K562 (cell line): ENCODE data around the gene CAPN2. TPM values are rescaled to one million over a fixed set of nuclear protein-coding genes. Genes with fewer than 3 reads are reported as not detected.

ENCODE experiments used
- CCNT2 ChIP-seq: IDR thresholded peaks from 2 replicates; pipeline ENCODE4 v1.6.1; 2011; ENCODE audit warnings: borderline replicate concordance, low read depth, mild to moderate bottlenecking, moderate library complexity, mixed read lengths, low read length; ENCODE audit not compliant: insufficient read length; ENCODE audit errors: extremely low read depth
- CEBPB ChIP-seq: fragments of 450-650 bp; IDR thresholded peaks from 2 replicates; pipeline ENCODE4 v1.6.1; 2016; ENCODE audit warnings: missing genetic modification characterization, missing compliant biosample characterization
- CEBPG ChIP-seq, 3 experiments: fragments of 200-800 bp in 1 of 3; sonication (Bioruptor generic) in 1 of 3; sonication (generic) in 1 of 3; formaldehyde crosslinking in 1 of 3; IDR thresholded peaks in 2 of 3; conservative IDR thresholded peaks in 1 of 3; 2 replicates each; pipeline versions ENCODE4 v1.6.1 to v1.8.0; 2016 to 2022; ENCODE audit warnings: missing compliant biosample characterization in 2 of 3, missing genetic modification characterization in 2 of 3, mild to moderate bottlenecking in 1 of 3, missing genetic modification reagents in 1 of 3
- CHD1 ChIP-seq: fragments of 200-600 bp; sonication (generic); IDR thresholded peaks from one replicate; pipeline ENCODE4 v1.6.1; 2012; ENCODE audit warnings: mild to moderate bottlenecking, moderate library complexity, low read length, inconsistent platforms
- FOSL1 ChIP-seq: fragments of 200-800 bp; sonication (Bioruptor generic); conservative IDR thresholded peaks from 2 replicates; pipeline ENCODE4 v1.6.1; 2016; ENCODE audit warnings: missing genetic modification characterization, missing compliant biosample characterization
- FOXM1 ChIP-seq, 2 experiments: fragments of 450-650 bp in 1 of 2; sonication (generic) in 1 of 2; formaldehyde crosslinking in 1 of 2; IDR thresholded peaks; 2 replicates each; pipeline versions ENCODE4 v1.6.1 to v1.9.0; 2017 to 2022; ENCODE audit warnings: low read depth in 2 of 2, mild to moderate bottlenecking in 2 of 2, missing genetic modification reagents in 1 of 2, moderate library complexity in 1 of 2
- HDAC8 ChIP-seq: fragments of 450-650 bp; IDR thresholded peaks from 2 replicates; pipeline ENCODE4 v1.6.1; 2016; ENCODE audit warnings: mild to moderate bottlenecking, missing genetic modification characterization, moderate library complexity, missing compliant biosample characterization
- JUN ChIP-seq, 2 experiments: sonication (generic) in 1 of 2; formaldehyde crosslinking in 1 of 2; IDR thresholded peaks; 2 replicates each; pipeline versions ENCODE4 v1.6.1 to v1.8.0; 2012 to 2022; ENCODE audit warnings: borderline replicate concordance in 2 of 2, mild to moderate bottlenecking in 2 of 2, improper control_type of control experiment in 1 of 2, low read depth in 1 of 2, low read length in 1 of 2, missing genetic modification reagents in 1 of 2
- NFIX ChIP-seq: fragments of 250-450 bp; sonication (Bioruptor Pico); IDR thresholded peaks from 2 replicates; pipeline ENCODE4 v1.4.0; 2020; ENCODE audit warnings: low read depth, mild to moderate bottlenecking, moderate library complexity
- RHOXF2B ChIP-seq: fragments of 250-450 bp; sonication (Bioruptor Pico); conservative IDR thresholded peaks from 2 replicates; pipeline ENCODE4 v1.5.1; 2021
- STAT5B ChIP-seq: fragments of 250-450 bp; sonication (Bioruptor Pico); IDR thresholded peaks from 2 replicates; pipeline ENCODE4 v1.8.0; 2021; ENCODE audit warnings: mild to moderate bottlenecking, inconsistent platforms
- U2AF2 ChIP-seq: fragments of 200-400 bp; formaldehyde crosslinking; optimal IDR thresholded peaks from 2 replicates; pipeline ENCODE3; 2017; ENCODE audit warnings: low read depth, mild to moderate bottlenecking, low read length
- ZBED1 ChIP-seq: IDR thresholded peaks from 2 replicates; pipeline ENCODE4 v1.6.1; 2014
- ZFPM2 ChIP-seq: fragments of 250-450 bp; sonication (Bioruptor Pico); IDR thresholded peaks from 2 replicates; pipeline ENCODE4 v1.5.1; 2022; ENCODE audit warnings: mild to moderate bottlenecking
- ZNF699 ChIP-seq: fragments of 250-450 bp; sonication (Bioruptor Pico); IDR thresholded peaks from 2 replicates; pipeline ENCODE4 v1.8.0; 2021; ENCODE audit warnings: mild to moderate bottlenecking, moderate library complexity; ENCODE audit not compliant: insufficient replicate concordance
- ZNF764 ChIP-seq: fragments of 250-450 bp; sonication (Bioruptor Pico); IDR thresholded peaks from 2 replicates; pipeline ENCODE4 v1.4.0; 2020; ENCODE audit warnings: low read depth, mild to moderate bottlenecking, moderate library complexity
- polyA plus RNA-seq, 8 experiments: library from polyadenylated mRNA; depleted of rRNA in 4 of 8; stranded (reverse) in 5 of 8; unstranded in 3 of 8; fragments of >200 nt; fragmentation: Nextera tagmentation in 2 of 8; fragmentation: Illumina TruSeq in 1 of 8; extraction: Ambion mirVana in 2 of 8; extraction: Trizol in 1 of 8; gene quantifications; 2 replicates each; pipeline versions ENCODE4 v1.2.1 to v1.2.3, GENCODE V29; 2011 to 2014; ENCODE audit warnings: inconsistent platforms in 1 of 8, missing spikeins in 1 of 8
- total RNA-seq, 7 experiments: library from RNA; depleted of rRNA in 6 of 7; stranded (reverse); fragments of >200 nt in 6 of 7; fragmentation: Illumina TruSeq in 2 of 7; extraction: Trizol in 2 of 7; gene quantifications; 2 replicates each; pipeline versions ENCODE4 v1.2.1 to v1.2.3, GENCODE V29; 2011 to 2021; ENCODE audit warnings: low replicate concordance in 1 of 7
- TF ChIP-seq, protein P1 (sequence below): fragments of 250-450 bp; sonication (Bioruptor Pico); IDR thresholded peaks from 2 replicates; pipeline ENCODE4 v1.9.0; 2021; ENCODE audit warnings: mild to moderate bottlenecking, inconsistent platforms
- TF ChIP-seq, protein P2 (sequence below): IDR thresholded peaks from 2 replicates; pipeline ENCODE4 v1.6.1; 2011; ENCODE audit not compliant: insufficient read length; ENCODE audit errors: extremely low read depth
- TF ChIP-seq, protein P3 (sequence below), 2 experiments: IDR thresholded peaks; 2 replicates each; pipeline ENCODE4 v1.6.1; 2011; ENCODE audit warnings: borderline replicate concordance in 1 of 2, control low read depth in 1 of 2, low read depth in 1 of 2, low read length in 1 of 2, mild to moderate bottlenecking in 1 of 2, mixed read lengths in 1 of 2, moderate library complexity in 1 of 2; ENCODE audit not compliant: insufficient read depth in 1 of 2, insufficient read length in 1 of 2, poor library complexity in 1 of 2, severe bottlenecking in 1 of 2; ENCODE audit errors: extremely low read depth in 1 of 2
- TF ChIP-seq, protein P4 (sequence below): sonication (generic); formaldehyde crosslinking; IDR thresholded peaks from 2 replicates; pipeline ENCODE4 v1.9.0; 2022; ENCODE audit warnings: mild to moderate bottlenecking, missing genetic modification reagents

CAPN2 gene
- total and polyA plus RNA-seq, 9 of the 15 experiments (the other 6 are each of a cell fraction or from before 2014, with no cell fraction given) = 24.6 to 157 (median 101) TPM

DNA sequence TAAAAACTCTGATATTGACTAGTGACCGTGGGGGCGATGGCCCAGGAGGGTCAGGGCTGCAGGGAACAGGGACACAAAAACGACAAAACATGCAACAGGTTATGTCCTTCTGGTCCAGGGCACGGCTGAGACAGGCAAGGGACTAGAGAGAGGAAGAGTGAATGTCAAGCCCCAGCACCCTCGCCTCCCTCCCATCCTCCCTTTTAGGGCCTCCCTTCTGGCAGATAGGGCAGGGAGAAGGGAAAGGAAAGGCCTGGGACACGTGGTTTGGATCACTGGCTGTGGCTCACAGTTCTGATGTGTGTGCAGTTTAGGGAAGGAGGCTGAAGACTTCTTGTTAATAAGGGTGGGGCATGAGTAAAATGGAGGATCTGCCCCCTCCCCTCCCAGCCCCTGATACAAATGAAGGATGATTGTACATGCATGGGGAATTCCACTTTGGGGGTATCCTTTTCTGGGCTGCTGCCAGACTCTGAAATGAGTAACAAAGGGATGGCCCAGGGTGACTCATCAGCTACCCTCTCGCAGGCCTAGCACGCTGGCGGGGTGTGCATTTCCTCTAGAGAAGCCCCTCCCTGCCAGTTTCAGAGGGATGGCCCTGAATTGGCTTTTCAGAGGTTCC is 14.2 kb downstream of the CAPN2 start (continued):
- TF ChIP-seq, protein P1, sequence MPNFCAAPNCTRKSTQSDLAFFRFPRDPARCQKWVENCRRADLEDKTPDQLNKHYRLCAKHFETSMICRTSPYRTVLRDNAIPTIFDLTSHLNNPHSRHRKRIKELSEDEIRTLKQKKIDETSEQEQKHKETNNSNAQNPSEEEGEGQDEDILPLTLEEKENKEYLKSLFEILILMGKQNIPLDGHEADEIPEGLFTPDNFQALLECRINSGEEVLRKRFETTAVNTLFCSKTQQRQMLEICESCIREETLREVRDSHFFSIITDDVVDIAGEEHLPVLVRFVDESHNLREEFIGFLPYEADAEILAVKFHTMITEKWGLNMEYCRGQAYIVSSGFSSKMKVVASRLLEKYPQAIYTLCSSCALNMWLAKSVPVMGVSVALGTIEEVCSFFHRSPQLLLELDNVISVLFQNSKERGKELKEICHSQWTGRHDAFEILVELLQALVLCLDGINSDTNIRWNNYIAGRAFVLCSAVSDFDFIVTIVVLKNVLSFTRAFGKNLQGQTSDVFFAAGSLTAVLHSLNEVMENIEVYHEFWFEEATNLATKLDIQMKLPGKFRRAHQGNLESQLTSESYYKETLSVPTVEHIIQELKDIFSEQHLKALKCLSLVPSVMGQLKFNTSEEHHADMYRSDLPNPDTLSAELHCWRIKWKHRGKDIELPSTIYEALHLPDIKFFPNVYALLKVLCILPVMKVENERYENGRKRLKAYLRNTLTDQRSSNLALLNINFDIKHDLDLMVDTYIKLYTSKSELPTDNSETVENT (CRISPR knock-in tag) = peak; percentile 7; the same call in 1 of the 2 replicates
- no peak for TF ChIP-seq HDAC8
- peak; percentile 98 for TF ChIP-seq FOSL1 (tag)
- TF ChIP-seq JUN (IDR thresholded peaks at IDR 0.05; ENCODE audit: borderline replicate concordance, low read depth, low read length) = peak; percentile 98
- TF ChIP-seq JUN (CRISPR knock-in tag; IDR thresholded peaks at IDR 0.05; ENCODE audit: borderline replicate concordance) = peak; percentile 94; the same call in 1 of the 2 replicates
- TF ChIP-seq RHOXF2B (CRISPR knock-in tag) = 0 out of 2 replicates have a peak, but pooled peaks have one; percentile 61
- no peak for TF ChIP-seq FOXM1 (IDR thresholded peaks at IDR 0.05; ENCODE audit: low read depth)
- TF ChIP-seq FOXM1 (CRISPR knock-in tag; IDR thresholded peaks at IDR 0.05; ENCODE audit: low read depth) = no peak
- TF ChIP-seq STAT5B (CRISPR knock-in tag) = no peak
- TF ChIP-seq CHD1 = no peak
- TF ChIP-seq, protein P2, sequence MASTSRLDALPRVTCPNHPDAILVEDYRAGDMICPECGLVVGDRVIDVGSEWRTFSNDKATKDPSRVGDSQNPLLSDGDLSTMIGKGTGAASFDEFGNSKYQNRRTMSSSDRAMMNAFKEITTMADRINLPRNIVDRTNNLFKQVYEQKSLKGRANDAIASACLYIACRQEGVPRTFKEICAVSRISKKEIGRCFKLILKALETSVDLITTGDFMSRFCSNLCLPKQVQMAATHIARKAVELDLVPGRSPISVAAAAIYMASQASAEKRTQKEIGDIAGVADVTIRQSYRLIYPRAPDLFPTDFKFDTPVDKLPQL = no peak
- no peak for TF ChIP-seq ZNF699 (CRISPR knock-in tag)
- TF ChIP-seq U2AF2 = no peak
- peak; percentile 35 for TF ChIP-seq CCNT2
- TF ChIP-seq CEBPG (CRISPR knock-in tag; IDR thresholded peaks at IDR 0.05) = peak; percentile 39; the same call in 1 of the 2 replicates
- TF ChIP-seq CEBPG (tag; conservative IDR thresholded peaks at IDR 0.05 in 1 of 2, IDR thresholded peaks at IDR 0.05 in 1 of 2) = no peak
- peak; percentile 8 for TF ChIP-seq NFIX (CRISPR knock-in tag)
- TF ChIP-seq ZBED1 = no peak
- TF ChIP-seq, protein P3, sequence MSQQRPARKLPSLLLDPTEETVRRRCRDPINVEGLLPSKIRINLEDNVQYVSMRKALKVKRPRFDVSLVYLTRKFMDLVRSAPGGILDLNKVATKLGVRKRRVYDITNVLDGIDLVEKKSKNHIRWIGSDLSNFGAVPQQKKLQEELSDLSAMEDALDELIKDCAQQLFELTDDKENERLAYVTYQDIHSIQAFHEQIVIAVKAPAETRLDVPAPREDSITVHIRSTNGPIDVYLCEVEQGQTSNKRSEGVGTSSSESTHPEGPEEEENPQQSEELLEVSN (IDR thresholded peaks at IDR 0.05; ENCODE audit: borderline replicate concordance in 1 of 2, extremely low read depth in 1 of 2, insufficient read depth in 1 of 2, insufficient read length in 1 of 2, low read depth in 1 of 2, low read length in 1 of 2, poor library complexity in 1 of 2, severe bottlenecking in 1 of 2) = peak; percentile 26 to 38
- no peak for TF ChIP-seq ZNF764 (CRISPR knock-in tag)
- TF ChIP-seq CEBPB (tag) = no peak
- 0 out of 2 replicates have a peak, but pooled peaks have one; percentile 61 for TF ChIP-seq ZFPM2 (CRISPR knock-in tag)
- TF ChIP-seq, protein P4, sequence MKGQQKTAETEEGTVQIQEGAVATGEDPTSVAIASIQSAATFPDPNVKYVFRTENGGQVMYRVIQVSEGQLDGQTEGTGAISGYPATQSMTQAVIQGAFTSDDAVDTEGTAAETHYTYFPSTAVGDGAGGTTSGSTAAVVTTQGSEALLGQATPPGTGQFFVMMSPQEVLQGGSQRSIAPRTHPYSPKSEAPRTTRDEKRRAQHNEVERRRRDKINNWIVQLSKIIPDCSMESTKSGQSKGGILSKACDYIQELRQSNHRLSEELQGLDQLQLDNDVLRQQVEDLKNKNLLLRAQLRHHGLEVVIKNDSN (CRISPR knock-in tag) = peak; percentile 92
